T-cell (primary cell): Measurements from ENCODE around the gene WSCD1. TPM values are rescaled to one million over a fixed set of nuclear protein-coding genes. Genes with fewer than 3 reads are reported as not detected.

Experiments
- ATAC-seq, 4 experiments: fragments of 200-7000 bp in 3 of 4; fragments of 150-1000 bp in 1 of 4; cut with Tn5 transposase; replicated peaks in 1 of 4; 1 replicate in 3 of 4; 2 replicates in 1 of 4; pipeline ENCODE4 v1.10.0; 2021; ENCODE audit warnings: moderate library complexity in 3 of 4, mild to moderate bottlenecking in 2 of 4, moderate number of reproducible peaks in 1 of 4
- CTCF ChIA-PET, 2 donors: fragments of 300-600 bp; sonication (Branson Sonifier 250); formaldehyde crosslinking; loops; one replicate each; lab custom pipeline; 2022; ENCODE audit warnings: antibody characterized with exemption in 2 of 2; lab: Charles Lee
- POLR2A ChIA-PET, 2 donors: fragments of 300-600 bp; sonication (Branson Sonifier 250); formaldehyde crosslinking; loops; one replicate each; lab custom pipeline; 2022; ENCODE audit warnings: antibody characterized with exemption in 2 of 2; lab: Charles Lee
- DNase-seq, 35 experiments: peaks; one replicate each; pipeline versions ENCODE4 v3.0.0 to v3.0.0-alpha.2; 2013 to 2023
- H3K27ac ChIP-seq: one replicate; pipeline ENCODE4 v1.5.1; 2013; ENCODE audit warnings: low read length
- H3K27me3 ChIP-seq, 2 experiments: replicated peaks in 1 of 2; 1 replicate in 1 of 2; 2 replicates in 1 of 2; pipeline versions ENCODE4 v1.6.1 to v1.7.0; 2013; ENCODE audit warnings: low read length in 1 of 2, mixed read lengths in 1 of 2; ENCODE audit not compliant: control insufficient read depth in 2 of 2, insufficient read depth in 2 of 2; ENCODE audit errors: extremely low read depth in 1 of 2
- H3K36me3 ChIP-seq, 2 donors: 1 replicate in 1 of 2; 2 replicates in 1 of 2; pipeline versions ENCODE4 v1.6.1 to v1.7.0; 2013; ENCODE audit warnings: low read length in 1 of 2; ENCODE audit not compliant: control insufficient read depth in 2 of 2, insufficient read depth in 1 of 2; ENCODE audit errors: extremely low read depth in 1 of 2
- H3K4me1 ChIP-seq, 2 experiments: 1 replicate in 1 of 2; 2 replicates in 1 of 2; pipeline versions ENCODE4 v1.6.1 to v1.7.0; 2013; ENCODE audit warnings: low read length in 2 of 2, mixed read lengths in 1 of 2; ENCODE audit not compliant: insufficient read depth in 2 of 2, control insufficient read depth in 1 of 2; ENCODE audit errors: extremely low read depth in 1 of 2
- H3K4me3 ChIP-seq, 2 donors: 1 replicate in 1 of 2; 2 replicates in 1 of 2; pipeline versions ENCODE4 v1.5.1 to v1.7.0; 2013; ENCODE audit warnings: mild to moderate bottlenecking in 2 of 2, low read length in 1 of 2, moderate library complexity in 1 of 2; ENCODE audit not compliant: control insufficient read depth in 1 of 2; ENCODE audit errors: extremely low read depth in 1 of 2
- H3K9me3 ChIP-seq: 2 replicates; pipeline ENCODE4 v1.7.0; 2013
- H3K27ac Mint-ChIP-seq, 2 donors: one replicate each; pipeline ENCODE4 v1.8.0; 2020 to 2021; ENCODE audit warnings: mild to moderate bottlenecking in 2 of 2, mixed read lengths in 2 of 2
- H3K27me3 Mint-ChIP-seq, 2 donors: one replicate each; pipeline ENCODE4 v1.8.0; 2021 to 2022; ENCODE audit warnings: mixed read lengths in 2 of 2
- H3K36me3 Mint-ChIP-seq: one replicate; pipeline ENCODE4 v1.8.0; 2021; ENCODE audit warnings: mixed read lengths
- H3K4me1 Mint-ChIP-seq, 3 donors: one replicate each; pipeline ENCODE4 v1.8.0; 2020 to 2022; ENCODE audit warnings: mixed read lengths in 3 of 3, mild to moderate bottlenecking in 1 of 3
- H3K4me3 Mint-ChIP-seq, 3 donors: one replicate each; pipeline ENCODE4 v1.8.0; 2020 to 2022; ENCODE audit warnings: mild to moderate bottlenecking in 3 of 3, mixed read lengths in 3 of 3, moderate library complexity in 3 of 3
- H3K9me3 Mint-ChIP-seq, 3 donors: one replicate each; pipeline ENCODE4 v1.8.0; 2020 to 2022; ENCODE audit warnings: mixed read lengths in 3 of 3
- WGBS: methylation state at CpG from one replicate; pipeline ENCODE4 v1.1.5; 2013; ENCODE audit warnings: missing lambda C conversion rate; ENCODE audit not compliant: insufficient coverage; 5-methylcytosine and 5-hydroxymethylcytosine counted together
- total RNA-seq, 35 experiments: library from RNA in 6 of 35; stranded (reverse) in 6 of 35; fragments of 120-200 nt in 1 of 35; gene quantifications; one replicate each; pipeline versions ENCODE4 v1.2.1 to v1.2.4 and lab custom pipeline; 2013 to 2026

Gene WSCD1
- total RNA-seq, 5 donors from 2014 or later (not counting 1 experiment from before 2014, with no cell fraction given): 0.09 to 0.58 (median 0.27) TPM; not detected in 1

GRCh38 chr17:6137716-6138502 is 67.7 kb downstream of the WSCD1 start:
- Mint-ChIP-seq H3K4me1 (no peaks in the 10 kb centered on the region), H3K9me3 (no peaks in the 10 kb centered on the region), H3K27me3 (peaks cover 16 to 25% of the 10 kb centered on the region in 2 donors), H3K27ac (no peak overlapping the region), H3K4me3 (no peak overlapping the region), H3K36me3 (no peaks in the 10 kb centered on the region)
- Histone ChIP-seq H3K36me3 (no peaks in the 10 kb centered on the region), H3K27me3 (peaks cover 0 to 4% of the 10 kb centered on the region in 2 experiments), H3K9me3 (no peaks in the 10 kb centered on the region), H3K27ac (no peak overlapping the region), H3K4me3 (no peak overlapping the region), H3K4me1 (no peaks in the 10 kb centered on the region)
- ChIA-PET POLR2A (no interaction called here), CTCF (no interaction called here)
- 81% methylated on average over 11 of the region's 11 CpGs for WGBS
- DNase-seq: no peak
- ATAC-seq: no peak

GRCh38 chr17:6138761-6139446 is 68.7 kb downstream of the WSCD1 start:
- DNase-seq: no peak
- POLR2A ChIA-PET: no interaction called here
- peaks cover 16 to 26% of the 10 kb centered on the region in 2 donors for H3K27me3 Mint-ChIP-seq
- H3K27me3 ChIP-seq: no peaks in the 10 kb centered on the region
- H3K4me3 Mint-ChIP-seq: no peak overlapping the region
- CTCF ChIA-PET: no interaction called here
- H3K9me3 ChIP-seq: no peaks in the 10 kb centered on the region
- H3K27ac Mint-ChIP-seq: no peak overlapping the region
- no peak overlapping the region for H3K27ac ChIP-seq
- WGBS: 61% methylated on average over 2 of the region's 3 CpGs
- H3K4me3 ChIP-seq: no peak overlapping the region
- no peaks in the 10 kb centered on the region for H3K9me3 Mint-ChIP-seq
- ATAC-seq: no peak
- no peaks in the 10 kb centered on the region for H3K36me3 Mint-ChIP-seq
- H3K36me3 ChIP-seq: no peaks in the 10 kb centered on the region
- H3K4me1 Mint-ChIP-seq: no peaks in the 10 kb centered on the region
- no peaks in the 10 kb centered on the region for H3K4me1 ChIP-seq

DNA sequence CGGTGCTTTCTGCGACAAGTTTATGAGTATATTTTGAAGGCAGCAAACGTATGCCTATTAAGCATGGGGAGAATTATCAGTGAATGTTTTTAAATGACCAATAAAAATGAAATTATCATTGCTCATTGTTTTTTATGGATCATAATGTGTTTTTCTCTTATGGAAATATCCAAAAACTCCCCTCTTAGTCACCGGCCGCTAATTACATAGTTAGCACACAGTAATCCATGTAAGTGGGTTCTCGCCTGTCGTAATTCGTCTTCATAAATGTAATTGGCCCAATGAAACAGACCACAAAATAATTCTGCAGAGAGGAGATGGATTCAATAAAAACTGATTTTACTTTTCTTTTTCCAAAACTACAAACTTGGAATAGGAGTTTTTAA is 69.3 kb downstream of the WSCD1 start:
- ATAC-seq (no peak), DNase-seq (no peak)
- no peak overlapping the region for H3K4me3 Mint-ChIP-seq
- Histone ChIP-seq H3K4me3 (no peak overlapping the region), H3K4me1 (no peaks in the 10 kb centered on the region), H3K36me3 (no peaks in the 10 kb centered on the region), H3K9me3 (no peaks in the 10 kb centered on the region), H3K27ac (no peak overlapping the region), H3K27me3 (no peaks in the 10 kb centered on the region)
- ChIA-PET POLR2A (no interaction called here), CTCF (no interaction called here)
- H3K36me3 Mint-ChIP-seq: no peaks in the 10 kb centered on the region
- H3K9me3 Mint-ChIP-seq: no peaks in the 10 kb centered on the region
- WGBS: no CpG with 5 or more reads among the region's 8 CpGs
- no peaks in the 10 kb centered on the region for H3K4me1 Mint-ChIP-seq
- peaks cover 16 to 24% of the 10 kb centered on the region in 2 donors for H3K27me3 Mint-ChIP-seq
- H3K27ac Mint-ChIP-seq: no peak overlapping the region

DNA sequence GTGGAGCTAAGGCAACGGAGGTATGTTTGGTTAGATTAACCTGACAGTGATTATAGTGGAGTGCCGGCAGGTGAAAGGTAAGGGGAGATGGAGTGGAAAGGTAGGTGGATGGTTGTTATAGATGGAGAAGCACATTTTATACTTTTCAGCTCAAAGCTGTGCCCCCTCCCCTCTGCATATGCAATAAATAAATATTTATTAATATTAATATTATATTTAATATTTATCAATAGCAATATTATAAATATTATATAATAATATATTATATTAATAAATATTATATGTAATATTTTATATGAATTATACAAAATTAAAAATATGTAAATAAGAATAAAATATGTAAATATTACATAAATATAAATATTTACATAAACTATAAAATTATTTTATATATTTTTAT is 70.0 kb downstream of the WSCD1 start:
- Histone ChIP-seq H3K27me3 (no peaks in the 10 kb centered on the region), H3K4me1 (no peaks in the 10 kb centered on the region), H3K27ac (no peak overlapping the region), H3K9me3 (no peaks in the 10 kb centered on the region), H3K4me3 (no peak overlapping the region), H3K36me3 (no peaks in the 10 kb centered on the region)
- CTCF ChIA-PET: no interaction called here
- 75% methylated on average over 1 of the region's 2 CpGs for WGBS
- Mint-ChIP-seq H3K9me3 (no peaks in the 10 kb centered on the region), H3K27me3 (peaks cover 16 to 18% of the 10 kb centered on the region in 2 donors), H3K27ac (no peak overlapping the region), H3K36me3 (no peaks in the 10 kb centered on the region), H3K4me1 (no peaks in the 10 kb centered on the region), H3K4me3 (no peak overlapping the region)
- no peak for DNase-seq
- POLR2A ChIA-PET: no interaction called here
- no peak for ATAC-seq

GRCh38 chr17:6140728-6141330 is 70.7 kb downstream of the WSCD1 start:
- Mint-ChIP-seq H3K4me3 (no peak overlapping the region), H3K27me3 (peaks cover 16 to 17% of the 10 kb centered on the region in 2 donors), H3K4me1 (no peaks in the 10 kb centered on the region), H3K27ac (no peak overlapping the region), H3K9me3 (peaks cover 0 to under 1% (median 0%) of the 10 kb centered on the region in 3 donors), H3K36me3 (no peaks in the 10 kb centered on the region)
- Histone ChIP-seq H3K36me3 (no peaks in the 10 kb centered on the region), H3K9me3 (no peaks in the 10 kb centered on the region), H3K27ac (no peak overlapping the region), H3K27me3 (no peaks in the 10 kb centered on the region), H3K4me1 (no peaks in the 10 kb centered on the region), H3K4me3 (no peak overlapping the region)
- DNase-seq (no peak), ATAC-seq (no peak)
- no CpG with 5 or more reads among the region's 8 CpGs for WGBS
- POLR2A ChIA-PET: no interaction called here
- CTCF ChIA-PET: no interaction called here

DNA sequence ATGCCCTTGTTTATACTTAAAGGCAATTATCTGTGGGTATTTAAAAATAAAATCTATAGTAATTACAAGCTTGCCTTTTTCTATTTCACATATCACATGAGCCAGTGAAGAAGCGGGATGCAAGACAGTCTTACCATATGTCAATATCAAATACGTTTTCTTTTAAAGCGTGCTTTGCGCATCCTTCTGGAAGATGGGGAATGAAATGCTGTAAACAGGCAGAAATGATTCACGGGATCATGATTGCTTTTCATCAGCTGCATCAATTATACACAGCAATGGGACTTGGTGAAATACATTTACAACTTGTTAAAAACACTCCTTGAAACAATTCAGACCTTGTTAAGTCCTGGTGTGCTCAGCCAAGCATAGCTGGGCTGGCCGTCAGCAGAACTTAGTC is 72.5 kb downstream of the WSCD1 start:
- Mint-ChIP-seq H3K36me3 (no peaks in the 10 kb centered on the region), H3K27ac (no peak overlapping the region), H3K4me3 (no peak overlapping the region), H3K4me1 (no peaks in the 10 kb centered on the region), H3K9me3 (peaks cover 0 to 4% (median 0%) of the 10 kb centered on the region in 3 donors), H3K27me3 (peaks cover 3 to 9% of the 10 kb centered on the region in 2 donors)
- DNase-seq (no peak), ATAC-seq (no peak)
- POLR2A ChIA-PET: no interaction called here
- no peak overlapping the region for H3K27ac ChIP-seq
- peaks cover 0 to 2% of the 10 kb centered on the region in 2 experiments for H3K27me3 ChIP-seq
- H3K9me3 ChIP-seq: no peaks in the 10 kb centered on the region
- H3K4me1 ChIP-seq: no peaks in the 10 kb centered on the region
- no CpG with 5 or more reads among the region's 6 CpGs for WGBS
- no peak overlapping the region for H3K4me3 ChIP-seq
- no peaks in the 10 kb centered on the region for H3K36me3 ChIP-seq
- CTCF ChIA-PET: no interaction called here
